Measurements from ENCODE around the gene TRPV4.
A peak's percentile ranks its signal among the peaks of the same experiment; 100 is the strongest.
"Not testable (repeated sequence)": the region's sequence is repeated elsewhere in the genome, so short reads cannot be mapped to it uniquely, and the experiment has no call there.

TRPV4 gene

GRCh38 chr12:109860977-109861376, 27.8 kb upstream of the TRPV4 start:
- no peak for DNase-seq (ENCODE audit: low spot score)

- no peak for DNase-seq (ENCODE audit: low spot score)
Observed at GRCh38 chr12:109858764-109859163, 25.6 kb upstream of the TRPV4 start.

- no peak for DNase-seq (ENCODE audit: low spot score)
Observed at GRCh38 chr12:109857715-109858114, 24.5 kb upstream of the TRPV4 start.

GRCh38 chr12:109855377-109855776, 22.2 kb upstream of the TRPV4 start:
- DNase-seq (ENCODE audit: low spot score), result no peak

GRCh38 chr12:109850518-109850917, 17.3 kb upstream of the TRPV4 start:
- not testable (repeated sequence) for DNase-seq (ENCODE audit: low spot score)

DNA sequence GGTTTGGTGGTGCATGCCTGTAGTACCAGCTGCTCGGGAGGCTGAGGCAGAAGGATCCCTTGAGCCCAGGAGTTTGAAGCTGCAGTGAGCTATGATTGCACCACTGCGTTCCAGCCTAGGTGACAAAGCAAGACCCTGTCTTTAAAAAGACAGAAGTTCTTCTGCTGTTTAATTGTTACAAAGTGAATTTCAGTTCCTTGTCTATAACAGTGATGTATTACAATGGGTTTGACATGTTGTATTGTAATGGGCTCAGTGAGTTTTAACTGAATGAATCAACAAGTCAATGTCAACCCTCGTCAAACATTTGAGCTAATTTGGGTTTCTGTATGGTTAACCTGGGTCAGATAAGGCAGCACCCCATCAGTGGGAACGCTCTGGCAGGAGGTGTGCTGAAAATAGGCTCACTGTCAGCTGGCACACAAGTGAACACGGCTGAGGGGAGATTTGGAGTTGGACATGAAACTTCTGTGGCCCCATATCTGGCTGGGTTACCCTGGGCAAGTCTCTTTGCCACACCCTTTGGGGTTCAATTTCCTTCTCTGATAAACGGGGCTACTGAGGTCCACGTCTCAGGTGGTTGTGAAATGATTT, 14.0 kb upstream of the TRPV4 start:
- DNase-seq (ENCODE audit: low spot score), result no peak

- no peak for DNase-seq (ENCODE audit: low spot score)
Observed at GRCh38 chr12:109845824-109846205, 12.6 kb upstream of the TRPV4 start.

DNA sequence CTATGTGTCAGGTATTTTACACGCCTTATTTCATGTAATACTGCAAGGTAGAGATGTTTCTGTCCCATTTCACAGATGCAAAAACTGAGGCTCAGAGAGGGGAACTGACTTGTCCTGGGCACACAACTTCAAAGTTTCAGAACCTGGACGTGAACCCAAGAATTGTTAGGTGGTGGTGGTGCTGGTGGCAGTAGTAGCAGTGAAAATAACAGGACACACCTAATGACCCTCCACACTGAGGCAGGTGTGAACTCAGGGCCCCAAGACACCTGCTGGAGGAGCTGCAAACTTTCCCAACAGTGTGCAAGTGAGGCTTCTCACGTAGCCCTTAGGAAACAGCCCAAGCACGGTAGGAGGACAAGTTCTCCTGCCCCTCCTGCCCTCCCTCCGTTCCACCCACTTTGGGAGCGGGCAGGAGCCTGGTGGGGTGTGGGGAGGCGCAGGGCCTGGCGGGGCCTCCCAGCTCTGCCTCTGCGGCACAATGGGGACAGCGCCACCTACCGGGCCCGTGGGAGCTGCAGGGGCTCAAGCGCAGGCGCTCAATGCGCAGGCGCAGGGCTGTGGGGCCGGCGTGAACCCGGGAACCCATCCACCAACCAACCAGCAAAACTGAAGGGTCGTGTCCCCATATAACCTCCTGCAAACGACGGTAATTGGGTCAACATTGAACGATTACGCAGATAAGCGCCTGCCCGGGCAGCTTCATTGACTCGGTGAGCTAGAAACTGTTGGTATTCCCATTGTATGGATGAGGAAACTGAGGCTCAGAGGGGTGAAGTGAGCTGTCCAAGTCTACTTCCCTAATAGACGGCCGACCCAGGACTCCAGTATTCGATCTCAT, 12.0 kb upstream of the TRPV4 start:
- DNase-seq (ENCODE audit: low spot score), result peak; percentile 63

GRCh38 chr12:109844091-109844490, 10.9 kb upstream of the TRPV4 start:
- no peak for DNase-seq (ENCODE audit: low spot score)

DNA sequence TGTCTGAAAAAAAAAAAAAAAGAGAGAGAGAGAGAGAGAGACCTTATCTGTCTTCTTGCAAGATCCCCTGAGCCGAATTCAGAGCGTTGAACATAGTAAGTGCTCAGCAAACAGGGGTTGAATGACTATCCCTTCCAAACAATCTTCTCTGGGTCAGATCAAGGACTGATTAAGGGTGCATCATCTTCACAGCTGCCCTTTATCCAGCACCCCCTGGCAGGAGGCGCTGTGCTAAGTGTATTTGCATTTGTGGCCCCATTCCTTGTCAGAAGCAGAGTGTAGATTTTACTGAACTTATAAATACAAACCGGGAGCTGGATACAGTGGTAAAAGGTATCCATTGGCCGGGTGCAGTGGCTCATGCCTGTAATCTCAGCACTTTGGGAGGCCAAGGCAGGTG, 8.8 kb upstream of the TRPV4 start:
- no peak for DNase-seq (ENCODE audit: low spot score)

- DNase-seq (ENCODE audit: low spot score), result no peak
Observed at GRCh38 chr12:109841356-109841755, 8.2 kb upstream of the TRPV4 start.

GRCh38 chr12:109840305-109841074, 7.3 kb upstream of the TRPV4 start:
- peak; percentile 85 for DNase-seq (ENCODE audit: low spot score)

GRCh38 chr12:109839444-109839843, 6.2 kb upstream of the TRPV4 start:
- no peak for DNase-seq (ENCODE audit: low spot score)

GRCh38 chr12:109836916-109837315, 3.7 kb upstream of the TRPV4 start:
- DNase-seq (ENCODE audit: low spot score), result no peak

DNA sequence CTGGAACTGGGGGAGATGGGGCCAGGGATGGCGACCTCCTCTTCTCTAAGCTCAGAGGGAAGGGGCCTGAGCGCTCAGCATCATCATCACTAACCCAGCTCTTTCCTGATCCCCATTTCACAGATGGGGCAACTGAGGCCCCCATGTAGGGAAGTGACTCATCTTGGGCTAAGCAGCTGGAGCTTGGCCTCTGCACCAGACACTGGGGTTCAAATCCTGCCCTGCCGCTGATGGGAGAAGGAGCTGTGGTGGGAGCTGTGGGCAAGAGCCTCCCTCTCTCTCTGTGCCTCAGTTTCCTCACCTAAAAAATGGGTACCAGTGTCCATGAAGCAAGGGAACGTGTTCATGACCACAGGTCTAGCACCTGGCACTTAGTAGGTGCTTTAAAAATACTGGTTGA, 2.6 kb upstream of the TRPV4 start:
- no peak for DNase-seq (ENCODE audit: low spot score)

DNA sequence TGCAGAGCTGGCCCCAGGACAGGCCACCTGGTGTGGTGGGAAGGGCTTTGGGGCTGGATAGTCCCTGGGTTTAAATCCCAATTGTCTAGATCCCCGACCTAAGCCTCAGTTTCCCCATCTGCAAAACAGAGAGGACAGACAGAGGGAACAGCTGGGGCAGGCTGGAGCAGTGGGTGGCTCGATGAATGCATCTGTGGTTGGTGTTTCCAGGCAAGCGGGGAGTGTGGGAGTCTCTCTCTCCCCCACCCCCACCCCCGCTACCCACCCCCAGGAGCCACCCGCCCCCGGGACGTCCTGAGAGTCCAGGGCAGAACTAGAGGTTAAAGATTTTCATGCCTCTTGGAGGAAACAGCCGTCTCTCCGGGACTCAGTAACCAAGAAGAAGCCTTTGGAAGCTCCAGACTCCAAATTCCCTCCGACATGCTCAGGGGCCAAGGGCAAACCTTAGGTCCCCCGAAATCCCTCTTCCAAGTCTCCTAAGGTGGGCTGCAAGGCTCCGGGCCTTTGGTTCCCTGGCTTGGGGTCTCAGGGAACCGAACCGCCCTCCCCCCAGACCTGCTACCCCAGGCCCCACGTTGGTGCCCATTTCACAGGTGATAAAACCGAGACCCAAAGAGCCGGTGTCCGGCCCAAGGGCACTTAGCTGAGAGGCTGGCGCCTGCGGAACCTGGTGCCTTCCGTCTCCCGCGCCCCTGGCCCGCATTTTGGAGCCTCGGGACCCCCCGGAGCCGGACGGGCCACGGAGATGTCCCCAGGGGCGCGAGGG, 474 bp downstream of the TRPV4 start:
- DNase-seq (ENCODE audit: low spot score), result no peak

DNA sequence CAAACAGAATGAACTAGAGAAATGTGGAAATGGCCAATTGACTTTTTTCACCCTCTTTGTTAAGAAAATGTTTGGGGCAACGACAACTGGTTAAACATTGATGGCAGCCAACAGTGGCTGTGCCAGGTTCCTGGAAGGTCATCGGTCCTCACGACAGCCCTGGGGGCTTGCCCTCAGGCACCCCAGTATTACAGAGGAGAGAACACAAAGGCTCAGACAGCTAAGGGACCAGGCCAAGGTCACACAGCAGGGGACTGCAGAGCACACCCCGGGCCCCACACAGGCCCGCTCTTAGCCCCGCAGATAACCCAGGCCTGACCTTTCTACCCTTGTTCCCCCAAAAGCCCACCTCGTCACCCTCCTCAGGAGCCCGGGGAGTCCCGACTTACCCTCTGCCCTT, 1.3 kb downstream of the TRPV4 start:
- DNase-seq (ENCODE audit: low spot score), result no peak

DNA sequence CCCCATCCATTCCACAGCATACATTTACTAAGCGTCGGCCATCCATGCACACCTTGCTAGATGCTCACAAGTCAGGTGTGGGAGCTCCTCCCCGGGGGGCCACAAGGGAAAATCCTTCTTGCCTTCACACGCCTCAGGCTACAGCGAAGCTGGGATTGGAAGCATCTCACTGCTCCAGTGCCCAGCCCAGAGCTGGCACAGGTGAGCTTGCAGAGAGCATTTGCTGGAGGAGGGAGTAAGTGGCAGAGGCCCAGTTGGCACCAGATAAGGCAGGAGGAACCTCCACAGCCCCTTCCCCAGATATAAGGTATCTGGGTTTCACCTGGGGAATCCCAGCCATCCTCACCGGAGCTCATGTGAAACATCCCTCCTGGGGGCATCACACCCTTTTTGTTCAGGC, 1.8 kb downstream of the TRPV4 start:
- DNase-seq (ENCODE audit: low spot score), result no peak

DNA sequence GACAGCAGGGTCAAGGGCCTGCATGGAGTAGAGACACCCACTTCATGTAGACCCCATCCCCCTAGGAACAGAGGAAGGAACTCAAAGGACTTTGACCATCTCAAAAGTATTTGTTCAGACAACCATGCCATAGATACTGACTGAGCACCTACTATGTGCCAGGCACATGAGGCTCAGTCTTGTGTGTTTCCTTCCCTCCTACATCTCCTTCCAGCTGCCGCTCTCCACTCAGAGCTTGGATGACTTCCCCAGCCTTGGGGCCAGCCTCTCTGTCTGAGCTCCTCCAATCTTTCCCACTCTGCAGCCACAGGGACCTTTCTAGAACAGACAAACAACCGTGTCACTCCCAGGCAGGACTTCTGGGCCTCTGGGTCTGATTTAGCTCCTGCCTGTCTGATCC, 2.5 kb downstream of the TRPV4 start:
- DNase-seq (ENCODE audit: low spot score), result no peak

DNA sequence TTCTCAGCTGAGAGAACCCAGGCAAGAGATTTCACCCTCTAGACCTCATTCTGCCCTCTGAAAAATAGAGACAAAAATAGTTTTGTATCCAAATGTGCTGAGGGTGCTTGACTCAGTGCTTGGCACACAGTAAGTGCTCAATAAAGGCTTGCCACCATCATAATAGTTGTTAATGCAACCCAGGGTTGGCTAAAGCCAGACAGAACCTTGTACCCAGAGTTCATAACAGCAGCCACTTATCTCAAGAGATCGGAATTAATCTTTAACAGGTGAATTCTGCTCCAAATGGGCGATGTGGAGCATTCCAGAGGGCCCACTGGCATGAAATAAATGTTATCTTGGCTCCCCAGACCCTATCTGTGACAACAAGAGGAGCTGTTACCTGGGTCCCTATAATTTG, 2.9 kb downstream of the TRPV4 start:
- no peak for DNase-seq (ENCODE audit: low spot score)

- DNase-seq (ENCODE audit: low spot score), result no peak
Observed at GRCh38 chr12:109829667-109830066, 3.5 kb downstream of the TRPV4 start.

- no peak for DNase-seq (ENCODE audit: low spot score)
Observed at GRCh38 chr12:109828754-109829511, 4.3 kb downstream of the TRPV4 start.
